MCF 10A (cell line): ENCODE measurements around the gene GFER. TPM values are rescaled to one million over a fixed set of nuclear protein-coding genes. Genes with fewer than 3 reads are reported as not detected.
A peak's percentile ranks its signal among the peaks of the same experiment; 100 is the strongest.

ENCODE experiments used
- BruUV-seq: library from RNA; stranded (reverse); fragments of 400-500 nt; replicated peaks from 2 replicates; lab custom pipeline; 2021; lab: Mats Ljungman, UMichigan
- CTCF ChIA-PET: fragments of 300-600 bp; sonication (Branson Sonifier 250); formaldehyde crosslinking; extraction: SDS; loops from one replicate; lab custom pipeline; 2021; ENCODE audit warnings: antibody characterized with exemption, inconsistent platforms; lab: Yijun Ruan, JAX
- POLR2A ChIA-PET: fragments of 300-600, 350-650 bp; sonication (Branson Sonifier 250); formaldehyde crosslinking; extraction: SDS; loops from one replicate; lab custom pipeline; 2020; ENCODE audit warnings: antibody characterized with exemption, inconsistent platforms; lab: Yijun Ruan, JAX
- DNase-seq: peaks from one replicate; pipeline ENCODE4 v3.0.0-alpha.2; 2018; ENCODE audit not compliant: unreplicated experiment
- H3K27ac Mint-ChIP-seq: one replicate; pipeline ENCODE4 v1.8.0; 2022; ENCODE audit warnings: mild to moderate bottlenecking, low read depth, mixed read lengths; ENCODE audit not compliant: unreplicated experiment
- H3K27me3 Mint-ChIP-seq: one replicate; pipeline ENCODE4 v1.8.0; 2022; ENCODE audit warnings: mixed read lengths; ENCODE audit not compliant: insufficient read depth, unreplicated experiment
- H3K36me3 Mint-ChIP-seq: one replicate; pipeline ENCODE4 v1.8.0; 2022; ENCODE audit warnings: mild to moderate bottlenecking, moderate library complexity, mixed read lengths; ENCODE audit not compliant: insufficient read depth, unreplicated experiment
- H3K4me1 Mint-ChIP-seq: one replicate; pipeline ENCODE4 v1.8.0; 2022; ENCODE audit warnings: mixed read lengths; ENCODE audit not compliant: insufficient read depth, unreplicated experiment
- H3K4me3 Mint-ChIP-seq: one replicate; pipeline ENCODE4 v1.8.0; 2022; ENCODE audit warnings: mild to moderate bottlenecking, moderate library complexity, mixed read lengths; ENCODE audit not compliant: unreplicated experiment
- H3K9me3 Mint-ChIP-seq: one replicate; pipeline ENCODE4 v1.8.0; 2022; ENCODE audit warnings: mixed read lengths; ENCODE audit not compliant: unreplicated experiment
- CTCF ChIP-seq: fragments of 200-600 bp; IDR thresholded peaks from one replicate; pipeline ENCODE4 v1.8.0; 2022; ENCODE audit warnings: antibody characterized with exemption, mild to moderate bottlenecking; ENCODE audit not compliant: unreplicated experiment
- intact Hi-C: fragments of 100-400 bp; cut with micrococcal nuclease; formaldehyde crosslinking; loops from 2 replicates; pipeline ENCODE4 v1.14.1; 2022
- total RNA-seq: library from RNA; stranded (reverse); gene quantifications from 2 replicates; pipeline ENCODE4 v1.2.3, GENCODE V29; 2022

GFER gene
- total RNA-seq, 1 experiment from 2014 or later = 40.8 TPM

DNA sequence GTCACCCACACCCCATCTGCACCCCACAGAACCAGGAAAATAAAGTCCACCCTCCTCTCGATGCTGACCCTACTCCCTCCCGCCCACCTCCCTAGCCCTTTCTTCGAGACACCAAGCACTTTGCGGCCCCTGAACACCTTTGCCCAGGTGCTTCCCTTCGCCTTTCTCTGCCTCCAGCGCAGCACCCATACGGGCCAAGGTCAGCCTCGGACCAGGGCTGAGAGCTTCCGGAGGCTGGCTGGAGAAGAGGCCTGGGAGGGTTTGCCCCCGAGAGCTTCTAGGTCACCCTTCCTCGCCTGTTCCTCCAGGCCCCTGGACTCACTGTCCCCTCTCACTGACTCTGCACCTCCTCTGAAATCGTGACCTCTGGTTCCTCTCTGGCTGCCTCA, 40.0 kb downstream of the GFER start:
- DNase-seq = no peak
- Mint-ChIP-seq H3K4me1 (peaks cover 9% of the 10 kb centered on the region), H3K27ac (no peak overlapping the region), H3K27me3 (no peaks in the 10 kb centered on the region), H3K4me3 (peak overlapping the region; percentile 61), H3K9me3 (no peaks in the 10 kb centered on the region), H3K36me3 (peaks cover 7% of the 10 kb centered on the region)
- ChIA-PET CTCF (interaction anchor here (0.6 to 1.4 kb wide), 8 partner anchors 22 to 182 kb away, joined by 3 to 6 read pairs (median 4); partner anchors contain the start of gene TSC2), POLR2A (interaction anchor here (2.1 kb wide), 1 partner anchor 24 kb away, joined by 8 read pairs; the partner anchor contains the start of genes NTHL1 and TSC2)
- BruUV-seq = no TSS peak
- no peak for TF ChIP-seq CTCF
- intact Hi-C loops = no loop called here

- no peak overlapping the region for H3K27ac Mint-ChIP-seq
- no peaks in the 10 kb centered on the region for H3K27me3 Mint-ChIP-seq
- intact Hi-C loops = no loop called here
- no peak for DNase-seq
- H3K4me1 Mint-ChIP-seq = peaks cover 9% of the 10 kb centered on the region
- CTCF ChIA-PET = interaction anchor here (0.6 to 2.0 kb wide), 4 partner anchors 21 to 128 kb away, joined by 3 to 9 read pairs (median 5); partner anchors contain the start of genes NTHL1 and TSC2
- peaks cover 7% of the 10 kb centered on the region for H3K36me3 Mint-ChIP-seq
- POLR2A ChIA-PET = interaction anchor here (0.6 to 1.0 kb wide), 2 partner anchors 10 to 116 kb away, joined by 3 read pairs; no protein-coding TSS in a partner anchor
- no TSS peak for BruUV-seq
- TF ChIP-seq CTCF = no peak
- H3K9me3 Mint-ChIP-seq = no peaks in the 10 kb centered on the region
- peak overlapping the region; percentile 54 for H3K4me3 Mint-ChIP-seq
Observed at GRCh38 chr16:2025251-2025650, 41.3 kb downstream of the GFER start.

DNA sequence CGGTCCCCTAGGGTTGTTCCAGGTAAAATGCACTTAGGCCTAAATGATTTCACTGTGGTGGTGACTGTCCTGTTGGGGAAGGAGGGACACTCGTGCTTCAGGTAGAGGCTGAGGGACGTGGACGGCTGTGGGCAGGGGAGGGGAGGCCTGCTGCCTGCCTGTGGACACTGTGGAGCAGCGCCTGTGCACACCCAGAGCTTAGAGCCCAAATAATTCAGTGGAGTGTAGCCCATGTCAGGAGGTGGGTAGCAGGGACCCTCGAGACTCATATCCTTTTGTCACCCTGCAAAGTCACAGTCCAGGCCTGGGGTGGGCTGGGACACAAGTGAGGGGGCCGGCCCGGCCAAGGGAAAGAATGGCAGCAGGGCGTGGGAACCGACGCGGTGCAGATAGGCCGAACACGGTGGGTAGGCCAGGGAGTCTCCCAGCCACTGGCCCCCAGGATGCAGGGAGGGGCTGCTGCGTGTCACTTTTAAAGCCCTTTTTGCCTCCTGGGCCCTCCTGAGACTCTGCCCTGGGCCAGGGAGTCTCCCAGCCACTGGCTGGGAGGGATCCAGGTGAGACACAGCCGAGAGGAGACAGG, 42.0 kb downstream of the GFER start:
- Mint-ChIP-seq H3K27ac (no peak overlapping the region), H3K9me3 (no peaks in the 10 kb centered on the region), H3K36me3 (peaks cover 13% of the 10 kb centered on the region), H3K27me3 (no peaks in the 10 kb centered on the region), H3K4me3 (peak overlapping the region; percentile 70), H3K4me1 (peaks cover 9% of the 10 kb centered on the region)
- TF ChIP-seq CTCF = no peak
- CTCF ChIA-PET = interaction anchor here (1.1 to 2.0 kb wide), 2 partner anchors 114 to 128 kb away, joined by 5 to 9 read pairs; no protein-coding TSS in a partner anchor
- no peak for DNase-seq
- POLR2A ChIA-PET = interaction anchor here (1.0 to 2.6 kb wide), 2 partner anchors 11 to 22 kb away, joined by 3 to 11 read pairs; partner anchors contain the start of genes NTHL1 and TSC2
- BruUV-seq = no TSS peak
- intact Hi-C loops = no loop called here

DNA sequence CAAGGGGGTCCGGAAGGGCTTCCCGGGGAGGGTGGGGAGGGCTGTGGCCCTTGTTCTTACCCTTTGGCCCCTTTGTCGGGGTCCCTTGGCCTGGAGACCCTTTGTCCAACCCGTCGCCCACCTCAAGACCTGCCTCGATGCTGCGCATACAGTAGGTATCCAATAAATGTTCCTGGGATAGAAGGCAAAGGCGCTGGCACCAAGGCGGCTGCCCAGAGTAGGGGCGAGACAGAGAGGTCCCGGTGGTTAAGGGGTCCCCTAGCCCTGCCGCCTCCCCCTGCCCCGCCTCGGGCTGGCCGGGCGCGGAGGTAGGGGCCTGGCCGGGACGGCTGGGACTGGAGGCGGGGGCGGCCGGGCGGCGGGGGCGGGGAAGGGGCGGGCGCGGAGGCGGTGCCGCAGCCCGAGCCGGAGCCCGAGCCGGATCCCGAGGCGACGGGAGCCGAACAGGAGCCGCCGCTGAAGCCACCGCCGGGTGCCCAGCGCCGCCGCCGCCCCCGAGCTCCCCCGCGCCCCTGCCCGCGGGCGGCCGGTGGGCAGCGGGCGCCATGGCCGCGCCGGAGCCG, 42.5 kb downstream of the GFER start, which contains the start of gene NHERF2:
Gene NHERF2 (plus strand): TSS at position 442 of the 563 bp plus-strand sequence. CDS start 104 bp downstream, at position 546.
- TF ChIP-seq CTCF = no peak
- H3K9me3 Mint-ChIP-seq = no peaks in the 10 kb centered on the region
- H3K4me1 Mint-ChIP-seq = peaks cover 9% of the 10 kb centered on the region
- intact Hi-C loops = no loop called here
- no peak within 1 kb of the TSS for H3K27ac Mint-ChIP-seq
- no peaks in the 10 kb centered on the region for H3K27me3 Mint-ChIP-seq
- no TSS peak for BruUV-seq
- CTCF ChIA-PET = interaction anchor here (2.0 kb wide), 1 partner anchor 114 kb away, joined by 9 read pairs; no protein-coding TSS in a partner anchor
- H3K4me3 Mint-ChIP-seq = peak within 1 kb of the TSS; percentile 70
- POLR2A ChIA-PET = interaction anchor here (1.2 to 2.6 kb wide), 4 partner anchors 15 to 21 kb away, joined by 5 to 11 read pairs (median 6); partner anchors contain the start of genes NTHL1 and TSC2
- peaks cover 13% of the 10 kb centered on the region for H3K36me3 Mint-ChIP-seq
- no peak for DNase-seq
